Measurements from ENCODE around the gene HAP1.

Gene HAP1

DNA sequence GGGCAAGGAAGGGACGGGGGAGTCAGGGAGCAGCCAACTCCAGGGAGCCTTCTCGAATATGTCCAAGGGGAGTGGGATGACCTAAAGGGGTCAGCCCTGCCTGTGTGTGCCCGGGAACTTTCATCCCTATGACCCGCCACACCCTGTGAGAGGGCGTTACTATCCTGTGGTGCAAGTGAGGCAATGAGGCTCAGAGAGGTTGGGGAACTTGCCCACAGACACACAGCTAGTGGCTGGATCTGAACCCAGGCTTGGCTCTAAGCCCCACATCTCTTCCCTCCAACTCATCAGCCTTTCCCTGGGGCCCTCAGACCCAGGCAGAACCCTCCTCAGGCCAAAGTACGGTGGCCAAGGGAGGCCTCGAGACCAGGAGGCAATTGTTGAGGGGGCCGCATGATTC is 28.9 kb upstream of the HAP1 start:
- no peak for DNase-seq

- DNase-seq = no peak
These were observed 28.4 kb upstream of the HAP1 start for GRCh38 chr17:41762841-41763240.

GRCh38 chr17:41762391-41762790 is 27.9 kb upstream of the HAP1 start:
- DNase-seq = no peak

- DNase-seq = no peak
These were observed 26.4 kb upstream of the HAP1 start for GRCh38 chr17:41760878-41761277.

DNA sequence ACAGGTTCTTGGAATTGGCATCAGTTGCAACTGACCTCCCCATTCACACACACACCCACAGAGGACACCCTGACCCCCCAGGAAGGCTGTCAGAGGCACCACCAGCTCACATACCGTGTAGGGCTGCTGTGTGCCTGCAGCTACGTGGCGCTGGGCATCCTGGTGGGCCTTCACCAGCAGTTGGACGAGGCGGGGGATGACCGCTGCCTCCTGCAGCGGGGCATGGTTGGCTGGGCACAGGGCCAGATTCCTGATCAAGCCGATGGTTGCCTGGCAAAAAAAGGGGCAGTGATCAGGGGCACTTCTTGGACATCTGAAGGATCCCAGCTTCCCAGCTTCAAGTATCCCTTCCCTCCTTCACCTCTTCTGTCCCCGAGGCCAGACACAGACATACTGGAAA is 24.2 kb upstream of the HAP1 start:
- no peak for DNase-seq

GRCh38 chr17:41754066-41754465 is 19.6 kb upstream of the HAP1 start:
- no peak for DNase-seq

DNA sequence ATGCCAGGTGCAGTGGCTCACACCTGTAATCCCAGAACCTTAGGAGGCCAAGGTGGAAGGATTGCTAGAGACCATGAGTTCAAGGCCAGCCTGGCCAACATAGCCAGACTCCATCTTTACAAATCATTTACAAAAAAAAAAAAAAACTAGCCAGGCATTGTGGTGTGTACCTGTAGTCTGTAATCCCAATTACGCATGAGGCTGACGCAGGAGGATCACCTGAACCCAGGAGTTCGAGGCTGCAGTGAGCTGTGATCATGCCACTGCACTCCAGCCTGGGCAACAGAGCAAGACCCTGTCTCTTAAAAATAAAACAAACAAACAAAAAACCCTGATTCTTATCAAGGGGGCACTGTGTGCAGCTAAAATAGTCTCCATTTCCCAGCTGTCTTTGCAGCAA is 16.8 kb upstream of the HAP1 start:
- DNase-seq = no peak

GRCh38 chr17:41750862-41751261 is 16.4 kb upstream of the HAP1 start:
- DNase-seq = no peak

GRCh38 chr17:41748275-41748674 is 13.8 kb upstream of the HAP1 start:
- DNase-seq = no peak

- DNase-seq = no peak
These were observed 7.3 kb upstream of the HAP1 start for GRCh38 chr17:41741709-41742108.

- DNase-seq = no peak
These were observed 6.1 kb upstream of the HAP1 start for GRCh38 chr17:41740506-41740905.

DNA sequence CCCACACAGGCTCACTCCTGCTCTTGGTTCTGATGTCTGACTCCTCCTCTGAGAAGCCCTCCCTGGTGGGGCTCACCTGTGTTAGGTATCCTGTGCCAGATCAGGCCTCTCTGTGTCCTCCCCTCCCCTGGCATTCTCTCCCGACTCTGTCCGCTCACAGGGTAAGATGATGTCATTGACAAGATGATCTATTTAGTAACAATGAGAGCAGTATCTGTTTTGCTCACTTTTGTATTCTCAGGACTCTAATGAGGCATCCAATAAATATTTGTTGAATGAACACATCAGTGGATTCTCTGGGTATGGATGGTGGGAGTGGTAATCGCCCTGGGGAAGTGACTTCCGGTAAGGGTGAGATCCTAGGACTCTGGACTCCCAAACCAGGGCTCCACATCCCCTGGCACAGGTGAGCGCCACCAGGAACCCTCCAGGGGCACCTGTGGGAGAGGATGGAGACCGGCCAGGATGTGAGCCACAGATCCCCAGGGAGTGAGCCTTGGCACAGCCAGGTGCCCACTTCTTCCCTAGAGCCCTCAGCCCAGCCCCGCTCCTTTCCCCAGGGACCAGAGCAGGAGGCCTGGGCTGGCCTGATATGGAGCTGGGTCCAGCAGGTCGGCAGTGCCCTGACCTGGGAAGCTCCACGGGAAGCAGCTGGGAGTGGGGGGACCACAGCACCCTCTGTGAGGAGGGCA is 5.4 kb upstream of the HAP1 start:
- no peak for DNase-seq

GRCh38 chr17:41738801-41739112 is 4.3 kb upstream of the HAP1 start:
- DNase-seq = no peak

DNA sequence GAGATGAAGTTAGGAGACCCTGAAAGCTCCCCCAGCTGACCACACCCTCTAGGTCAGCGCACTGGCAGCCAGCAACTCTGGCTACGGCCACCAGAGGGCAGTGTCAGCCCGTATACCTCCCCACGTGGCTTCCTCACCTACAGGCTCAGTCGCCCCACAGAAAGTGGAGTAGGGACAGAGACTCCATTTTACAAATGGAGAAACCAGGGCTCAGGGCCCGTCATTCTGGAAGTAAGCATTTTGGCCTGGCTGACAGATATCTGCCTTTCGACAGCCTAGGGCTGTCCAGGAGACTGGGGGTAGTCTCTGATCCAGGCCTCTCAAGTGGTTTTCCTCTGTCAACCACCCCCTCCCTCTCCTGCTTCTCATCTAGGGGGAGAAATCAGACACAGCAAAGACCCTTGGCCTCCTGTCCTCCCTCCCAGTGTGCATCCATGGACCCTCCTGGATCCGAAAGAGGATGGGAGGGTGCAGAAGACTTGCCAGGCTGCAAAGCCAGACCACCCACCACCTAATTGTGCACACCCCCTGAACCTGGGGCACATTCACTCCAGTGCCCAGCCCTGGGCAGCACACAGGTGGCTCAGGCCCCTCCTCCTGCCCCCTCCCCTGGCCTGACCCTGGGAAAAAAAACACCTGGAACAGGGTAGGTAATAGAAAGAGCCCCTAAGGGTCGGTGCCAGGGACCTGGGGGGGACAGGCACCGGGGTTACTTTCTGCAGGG is 3.8 kb upstream of the HAP1 start:
- peak; percentile 92 for DNase-seq

DNA sequence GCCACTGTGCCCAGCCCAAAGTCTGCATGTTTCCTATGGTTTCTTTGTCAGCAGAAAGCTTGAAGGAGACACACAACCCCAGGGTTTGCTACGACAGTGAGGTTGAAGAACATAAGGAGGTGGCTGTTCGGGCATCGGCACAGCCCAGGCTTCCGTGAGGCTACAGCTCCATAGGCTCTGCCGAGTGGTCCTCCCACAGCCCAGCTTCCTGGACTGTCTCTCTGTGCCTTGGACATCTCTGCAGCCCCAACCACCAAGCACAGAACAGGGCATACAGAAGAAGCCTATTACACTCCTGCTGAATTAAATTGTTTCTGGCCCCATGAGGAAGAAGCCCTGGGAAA is 3.2 kb upstream of the HAP1 start:
- DNase-seq = peak; percentile 58

- DNase-seq = no peak
These were observed 2.7 kb upstream of the HAP1 start for GRCh38 chr17:41736983-41737679.

GRCh38 chr17:41735744-41736143 is 1.3 kb upstream of the HAP1 start:
- no peak for DNase-seq

GRCh38 chr17:41734949-41735313 is 488 bp upstream of the HAP1 start:
- DNase-seq = no peak

- no peak for DNase-seq
These were observed 900 bp downstream of the HAP1 start for GRCh38 chr17:41733348-41734138.

DNA sequence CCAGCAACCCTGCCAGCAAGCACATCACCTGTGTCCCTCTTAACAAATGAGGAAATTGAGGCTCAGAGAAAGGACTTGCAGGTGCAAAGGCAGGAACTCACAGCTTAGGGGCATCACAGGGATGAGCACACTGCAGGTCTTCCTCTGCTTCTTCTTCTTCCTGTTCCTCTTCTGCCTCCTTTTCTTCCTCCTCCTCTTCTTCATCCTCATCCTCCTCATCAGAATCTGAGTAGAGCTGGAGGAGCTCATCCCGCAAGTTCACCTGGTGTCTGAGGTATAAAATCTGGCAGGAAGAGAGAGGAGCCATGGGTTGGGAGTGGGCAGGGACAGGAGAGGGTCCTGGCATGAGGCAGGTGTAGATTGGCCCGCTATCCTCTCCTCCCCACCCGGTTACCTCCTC is 2.6 kb downstream of the HAP1 start:
- no peak for DNase-seq

DNA sequence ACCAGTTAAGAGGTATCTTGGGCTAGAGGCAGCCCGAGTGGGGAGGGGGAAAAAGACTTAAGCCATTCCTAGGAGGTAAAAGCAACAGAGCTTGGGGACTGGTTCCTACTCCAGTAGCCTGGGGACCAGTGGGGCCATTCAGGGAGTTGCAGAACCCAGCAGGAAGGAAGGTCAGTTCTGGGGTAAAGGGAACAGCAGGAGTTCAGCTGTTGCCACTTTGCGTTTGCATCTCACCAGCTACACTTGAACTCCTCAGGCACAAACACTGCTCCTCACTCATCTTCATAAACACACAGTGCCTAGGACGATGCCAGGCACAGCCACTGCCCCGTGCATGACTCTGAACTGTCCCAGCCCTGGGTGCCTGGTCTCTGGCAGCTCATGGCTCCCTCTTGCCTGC is 4.0 kb downstream of the HAP1 start:
- DNase-seq = no peak

GRCh38 chr17:41728056-41728455 is 6.4 kb downstream of the HAP1 start:
- no peak for DNase-seq

- DNase-seq = no peak
These were observed 9.3 kb downstream of the HAP1 start for GRCh38 chr17:41725134-41725533.

All from activated CD8-positive, alpha-beta memory T cell treated with anti-CD3 and anti-CD28 coated beads for 24 hours (primary cell).